Measurements from ENCODE around the gene MYRIP.

DNA sequence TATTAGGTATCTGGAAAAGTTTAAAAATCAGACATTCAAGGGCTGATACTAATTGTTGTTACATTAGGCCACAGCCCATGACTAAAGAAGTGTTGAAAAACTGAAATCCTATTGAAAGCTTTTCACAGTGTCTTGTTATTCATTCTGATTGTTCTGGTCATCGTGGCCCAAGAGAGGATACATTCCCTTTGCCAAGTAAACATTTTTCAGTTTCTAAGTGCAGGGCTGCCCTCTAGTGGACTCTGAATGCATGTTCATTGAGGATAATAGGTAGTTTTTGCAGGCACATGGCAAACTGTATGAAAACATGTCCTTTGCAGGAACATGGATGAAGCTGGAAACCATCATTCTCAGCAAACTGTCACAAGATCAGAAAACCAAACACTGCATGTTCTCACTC, 181.1 kb downstream of the MYRIP start:
- TF ChIP-seq POLR2A (IDR thresholded peaks at IDR 0.05) (no peak), CTCF (IDR thresholded peaks at IDR 0.05 in 8 of 11, conservative IDR thresholded peaks at IDR 0.05 in 3 of 11) (peak in 9 of 11 experiments; percentile 20 to 63 (median 45))
